K562 (cell line): ENCODE data around the gene FES. TPM values are rescaled to one million over a fixed set of nuclear protein-coding genes. Genes with fewer than 3 reads are reported as not detected.

ENCODE experiments used
- ARID2 ChIP-seq: fragments of 450-650 bp; IDR thresholded peaks from 2 replicates; pipeline ENCODE4 v1.6.1; 2017; ENCODE audit warnings: antibody characterized with exemption, mild to moderate bottlenecking
- ATF1 ChIP-seq, 2 experiments: fragments of 450-650 bp in 1 of 2; IDR thresholded peaks; 2 replicates each; pipeline ENCODE4 v1.6.1; 2016; ENCODE audit warnings: missing compliant biosample characterization in 1 of 2, missing genetic modification characterization in 1 of 2
- CEBPG ChIP-seq, 3 experiments: fragments of 200-800 bp in 1 of 3; sonication (Bioruptor generic) in 1 of 3; sonication (generic) in 1 of 3; formaldehyde crosslinking in 1 of 3; IDR thresholded peaks in 2 of 3; conservative IDR thresholded peaks in 1 of 3; 2 replicates each; pipeline versions ENCODE4 v1.6.1 to v1.8.0; 2016 to 2022; ENCODE audit warnings: missing compliant biosample characterization in 2 of 3, missing genetic modification characterization in 2 of 3, mild to moderate bottlenecking in 1 of 3, missing genetic modification reagents in 1 of 3
- DPF2 ChIP-seq: fragments of 450-650 bp; IDR thresholded peaks from 2 replicates; pipeline ENCODE4 v1.6.1; 2016
- ETV5 ChIP-seq: sonication (generic); formaldehyde crosslinking; IDR thresholded peaks from 2 replicates; pipeline ENCODE4 v1.4.0; 2020; ENCODE audit warnings: low read depth, mild to moderate bottlenecking, missing genetic modification reagents
- HDAC6 ChIP-seq: IDR thresholded peaks from 2 replicates; pipeline ENCODE4 v1.6.1; 2012; ENCODE audit warnings: low read depth, mild to moderate bottlenecking, control low read depth, inconsistent platforms, low read length, moderate library complexity
- PCBP2 ChIP-seq: fragments of 200-400 bp; formaldehyde crosslinking; IDR thresholded peaks from 2 replicates; pipeline ENCODE4 v1.6.1; 2018; ENCODE audit warnings: low read length, low read depth, mild to moderate bottlenecking, moderate library complexity; ENCODE audit not compliant: poor library complexity, severe bottlenecking
- RCOR1 ChIP-seq, 2 experiments: IDR thresholded peaks; 2 replicates each; pipeline ENCODE4 v1.6.1; 2012; ENCODE audit warnings: low read depth in 2 of 2, low read length in 2 of 2, borderline replicate concordance in 1 of 2, improper control_type of control experiment in 1 of 2
- SMAD1 ChIP-seq: fragments of 150-350 bp; IDR thresholded peaks from 2 replicates; pipeline ENCODE4 v1.6.1; 2014; ENCODE audit warnings: low read length, low read depth; ENCODE audit not compliant: partially characterized antibody
- TBL1XR1 ChIP-seq, 2 experiments: IDR thresholded peaks; 2 replicates each; pipeline ENCODE4 v1.6.1; 2012; ENCODE audit warnings: improper control_type of control experiment in 2 of 2, low read length in 2 of 2, mild to moderate bottlenecking in 1 of 2
- ZNF197 ChIP-seq: fragments of 200-800 bp; sonication (Bioruptor generic); IDR thresholded peaks from 2 replicates; pipeline ENCODE4 v1.6.1; 2016; ENCODE audit warnings: low read depth, missing genetic modification characterization, missing compliant biosample characterization
- polyA plus RNA-seq, 8 experiments: library from polyadenylated mRNA; depleted of rRNA in 4 of 8; stranded (reverse) in 5 of 8; unstranded in 3 of 8; fragments of >200 nt; fragmentation: Nextera tagmentation in 2 of 8; fragmentation: Illumina TruSeq in 1 of 8; extraction: Ambion mirVana in 2 of 8; extraction: Trizol in 1 of 8; gene quantifications; 2 replicates each; pipeline versions ENCODE4 v1.2.1 to v1.2.3, GENCODE V29; 2011 to 2014; ENCODE audit warnings: inconsistent platforms in 1 of 8, missing spikeins in 1 of 8
- total RNA-seq, 7 experiments: library from RNA; depleted of rRNA in 6 of 7; stranded (reverse); fragments of >200 nt in 6 of 7; fragmentation: Illumina TruSeq in 2 of 7; extraction: Trizol in 2 of 7; gene quantifications; 2 replicates each; pipeline versions ENCODE4 v1.2.1 to v1.2.3, GENCODE V29; 2011 to 2021; ENCODE audit warnings: low replicate concordance in 1 of 7
- TF ChIP-seq, protein P1 (sequence below): IDR thresholded peaks from 2 replicates; pipeline ENCODE4 v1.6.1; 2011; ENCODE audit warnings: borderline replicate concordance, low read depth, mild to moderate bottlenecking, moderate library complexity, low read length; ENCODE audit not compliant: insufficient read depth, poor library complexity, severe bottlenecking
- TF ChIP-seq, protein P2 (sequence below): fragments of 200-800 bp; sonication (Bioruptor generic); IDR thresholded peaks from 2 replicates; pipeline ENCODE4 v1.6.1; 2016; ENCODE audit warnings: missing genetic modification characterization, missing compliant biosample characterization

FES gene
- total and polyA plus RNA-seq, 9 of the 15 experiments (the other 6 are each of a cell fraction or from before 2014, with no cell fraction given), result 0.38 to 2.6 (median 0.82) TPM

DNA sequence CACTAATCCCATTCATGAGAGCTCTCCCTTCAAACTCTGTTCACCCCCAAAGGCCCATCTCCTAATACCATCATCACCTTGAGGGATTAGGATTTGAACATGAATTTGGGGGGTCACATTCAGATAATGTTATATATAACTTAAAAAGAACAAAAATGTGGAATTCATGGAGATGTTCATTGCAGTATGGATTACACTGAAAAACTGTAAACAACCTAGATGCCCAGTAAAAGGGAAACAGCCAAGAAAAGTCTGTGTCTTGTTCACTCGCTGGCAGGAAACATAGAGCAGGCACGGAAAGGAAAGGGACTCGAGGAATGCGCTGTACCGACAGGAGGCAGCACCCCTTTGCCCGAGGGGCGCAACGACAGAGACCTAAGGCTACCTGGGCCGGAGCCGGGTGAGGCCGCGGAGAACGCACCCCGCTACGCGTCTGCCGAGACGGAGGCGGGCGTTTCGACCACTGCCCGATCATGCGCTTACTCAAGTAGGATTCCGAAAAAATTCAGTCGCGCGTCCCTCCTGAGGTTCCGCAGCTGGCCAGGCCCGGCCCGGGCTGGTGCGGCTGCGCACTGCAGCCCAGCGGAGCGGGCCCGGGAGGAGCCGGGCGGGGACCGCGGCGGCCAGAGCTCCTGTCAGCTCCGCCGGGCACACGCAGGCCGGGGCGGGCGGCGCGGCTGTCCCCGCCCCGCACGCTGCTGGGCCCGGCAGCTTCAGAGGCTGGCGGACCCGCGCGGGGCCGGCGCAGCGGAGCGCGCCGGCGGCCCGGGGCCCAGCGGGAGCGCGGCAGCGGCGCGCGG lies 17.9 kb downstream of the FES start (continued):
- TF ChIP-seq, protein P1, sequence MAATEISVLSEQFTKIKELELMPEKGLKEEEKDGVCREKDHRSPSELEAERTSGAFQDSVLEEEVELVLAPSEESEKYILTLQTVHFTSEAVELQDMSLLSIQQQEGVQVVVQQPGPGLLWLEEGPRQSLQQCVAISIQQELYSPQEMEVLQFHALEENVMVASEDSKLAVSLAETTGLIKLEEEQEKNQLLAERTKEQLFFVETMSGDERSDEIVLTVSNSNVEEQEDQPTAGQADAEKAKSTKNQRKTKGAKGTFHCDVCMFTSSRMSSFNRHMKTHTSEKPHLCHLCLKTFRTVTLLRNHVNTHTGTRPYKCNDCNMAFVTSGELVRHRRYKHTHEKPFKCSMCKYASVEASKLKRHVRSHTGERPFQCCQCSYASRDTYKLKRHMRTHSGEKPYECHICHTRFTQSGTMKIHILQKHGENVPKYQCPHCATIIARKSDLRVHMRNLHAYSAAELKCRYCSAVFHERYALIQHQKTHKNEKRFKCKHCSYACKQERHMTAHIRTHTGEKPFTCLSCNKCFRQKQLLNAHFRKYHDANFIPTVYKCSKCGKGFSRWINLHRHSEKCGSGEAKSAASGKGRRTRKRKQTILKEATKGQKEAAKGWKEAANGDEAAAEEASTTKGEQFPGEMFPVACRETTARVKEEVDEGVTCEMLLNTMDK, result peak; percentile 87
- TF ChIP-seq ATF1 (CRISPR knock-in tag; IDR thresholded peaks at IDR 0.05) (no peak), ATF1 (tag; IDR thresholded peaks at IDR 0.05) (peak; percentile 64), ZNF197 (CRISPR knock-in tag) (peak; percentile 59; the same call in 1 of the 2 replicates), DPF2 (peak; percentile 75), ETV5 (CRISPR knock-in tag) (0 out of 2 replicates have a peak, but pooled peaks have one; percentile 26), RCOR1 (IDR thresholded peaks at IDR 0.05; ENCODE audit: borderline replicate concordance in 1 of 2, low read depth in 2 of 2, low read length in 2 of 2) (no peak), HDAC6 (no peak), CEBPG (CRISPR knock-in tag; IDR thresholded peaks at IDR 0.05) (no peak), CEBPG (tag; conservative IDR thresholded peaks at IDR 0.05 in 1 of 2, IDR thresholded peaks at IDR 0.05 in 1 of 2) (no peak), SMAD1 (no peak), PCBP2 (no peak), TBL1XR1 (IDR thresholded peaks at IDR 0.05; ENCODE audit: low read length in 2 of 2) (peak in 1 of 2 experiments; percentile 26; a peak in 1 of 4 replicates), ARID2 (no peak)
- TF ChIP-seq, protein P2, sequence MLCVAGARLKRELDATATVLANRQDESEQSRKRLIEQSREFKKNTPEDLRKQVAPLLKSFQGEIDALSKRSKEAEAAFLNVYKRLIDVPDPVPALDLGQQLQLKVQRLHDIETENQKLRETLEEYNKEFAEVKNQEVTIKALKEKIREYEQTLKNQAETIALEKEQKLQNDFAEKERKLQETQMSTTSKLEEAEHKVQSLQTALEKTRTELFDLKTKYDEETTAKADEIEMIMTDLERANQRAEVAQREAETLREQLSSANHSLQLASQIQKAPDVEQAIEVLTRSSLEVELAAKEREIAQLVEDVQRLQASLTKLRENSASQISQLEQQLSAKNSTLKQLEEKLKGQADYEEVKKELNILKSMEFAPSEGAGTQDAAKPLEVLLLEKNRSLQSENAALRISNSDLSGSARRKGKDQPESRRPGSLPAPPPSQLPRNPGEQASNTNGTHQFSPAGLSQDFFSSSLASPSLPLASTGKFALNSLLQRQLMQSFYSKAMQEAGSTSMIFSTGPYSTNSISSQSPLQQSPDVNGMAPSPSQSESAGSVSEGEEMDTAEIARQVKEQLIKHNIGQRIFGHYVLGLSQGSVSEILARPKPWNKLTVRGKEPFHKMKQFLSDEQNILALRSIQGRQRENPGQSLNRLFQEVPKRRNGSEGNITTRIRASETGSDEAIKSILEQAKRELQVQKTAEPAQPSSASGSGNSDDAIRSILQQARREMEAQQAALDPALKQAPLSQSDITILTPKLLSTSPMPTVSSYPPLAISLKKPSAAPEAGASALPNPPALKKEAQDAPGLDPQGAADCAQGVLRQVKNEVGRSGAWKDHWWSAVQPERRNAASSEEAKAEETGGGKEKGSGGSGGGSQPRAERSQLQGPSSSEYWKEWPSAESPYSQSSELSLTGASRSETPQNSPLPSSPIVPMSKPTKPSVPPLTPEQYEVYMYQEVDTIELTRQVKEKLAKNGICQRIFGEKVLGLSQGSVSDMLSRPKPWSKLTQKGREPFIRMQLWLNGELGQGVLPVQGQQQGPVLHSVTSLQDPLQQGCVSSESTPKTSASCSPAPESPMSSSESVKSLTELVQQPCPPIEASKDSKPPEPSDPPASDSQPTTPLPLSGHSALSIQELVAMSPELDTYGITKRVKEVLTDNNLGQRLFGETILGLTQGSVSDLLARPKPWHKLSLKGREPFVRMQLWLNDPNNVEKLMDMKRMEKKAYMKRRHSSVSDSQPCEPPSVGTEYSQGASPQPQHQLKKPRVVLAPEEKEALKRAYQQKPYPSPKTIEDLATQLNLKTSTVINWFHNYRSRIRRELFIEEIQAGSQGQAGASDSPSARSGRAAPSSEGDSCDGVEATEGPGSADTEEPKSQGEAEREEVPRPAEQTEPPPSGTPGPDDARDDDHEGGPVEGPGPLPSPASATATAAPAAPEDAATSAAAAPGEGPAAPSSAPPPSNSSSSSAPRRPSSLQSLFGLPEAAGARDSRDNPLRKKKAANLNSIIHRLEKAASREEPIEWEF (CRISPR knock-in tag), result peak; percentile 5; the same call in 1 of the 2 replicates
